Type B pancreatic cell (in vitro differentiated cells): ENCODE data around the gene IL22. TPM values are rescaled to one million over a fixed set of nuclear protein-coding genes. Genes with fewer than 3 reads are reported as not detected.

ENCODE experiments used
- DNase-seq: peaks from one replicate; pipeline ENCODE4 v3.0.0; 2021; ENCODE audit warnings: mixed read lengths; ENCODE audit not compliant: unreplicated experiment; ENCODE audit errors: extremely low spot score
- H3K27ac Mint-ChIP-seq: 2 replicates; pipeline ENCODE4 v1.8.0; 2021; ENCODE audit warnings: mild to moderate bottlenecking, mixed read lengths
- H3K27me3 Mint-ChIP-seq: 2 replicates; pipeline ENCODE4 v1.8.0; 2021; ENCODE audit warnings: mixed read lengths
- H3K36me3 Mint-ChIP-seq: 2 replicates; pipeline ENCODE4 v1.8.0; 2021; ENCODE audit warnings: mixed read lengths
- H3K4me1 Mint-ChIP-seq: one replicate; pipeline ENCODE4 v1.8.0; 2021; ENCODE audit warnings: mixed read lengths; ENCODE audit not compliant: unreplicated experiment
- H3K4me3 Mint-ChIP-seq: 2 replicates; pipeline ENCODE4 v1.8.0; 2021; ENCODE audit warnings: mild to moderate bottlenecking, mixed read lengths
- H3K9me3 Mint-ChIP-seq: 2 replicates; pipeline ENCODE4 v1.8.0; 2021; ENCODE audit warnings: mixed read lengths
- total RNA-seq: library from RNA; stranded (reverse); gene quantifications from 2 replicates; pipeline ENCODE4 v1.2.1, GENCODE V29; 2021; ENCODE audit warnings: low replicate concordance
- TF ChIP-seq, protein P1 (sequence below): fragments of 200-600 bp; sonication (generic); conservative IDR thresholded peaks from 2 replicates; pipeline ENCODE4 v1.5.0; 2021; ENCODE audit warnings: antibody characterized with exemption, mild to moderate bottlenecking

IL22 gene
- total RNA-seq, 1 donor from 2014 or later: not detected

DNA sequence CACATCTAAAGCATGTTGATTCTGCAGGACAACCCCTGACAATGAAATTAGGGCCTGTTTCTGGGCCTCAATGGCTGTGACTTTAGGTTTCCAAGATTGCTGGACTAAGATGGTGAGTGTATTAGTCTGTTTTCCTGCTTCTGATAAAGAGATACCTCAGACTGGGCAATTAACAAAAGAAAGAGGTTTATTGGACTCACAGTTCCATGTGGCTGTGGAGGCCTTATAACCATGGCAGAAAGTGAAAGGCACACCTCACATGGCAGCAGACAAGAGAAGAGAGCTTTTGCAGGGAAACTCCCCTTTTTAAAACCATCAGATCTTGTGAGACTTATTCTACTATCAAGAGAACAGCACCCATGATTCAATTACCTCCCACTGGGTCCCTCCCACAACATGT is 10.6 kb downstream of the IL22 start:
- Mint-ChIP-seq H3K9me3 (peaks cover 8% of the 10 kb centered on the region), H3K36me3 (no peaks in the 10 kb centered on the region), H3K27me3 (peaks cover 4% of the 10 kb centered on the region), H3K4me1 (peaks cover 36% of the 10 kb centered on the region), H3K27ac (no peak overlapping the region), H3K4me3 (no peak overlapping the region)
- DNase-seq: no peak
- TF ChIP-seq, protein P1, sequence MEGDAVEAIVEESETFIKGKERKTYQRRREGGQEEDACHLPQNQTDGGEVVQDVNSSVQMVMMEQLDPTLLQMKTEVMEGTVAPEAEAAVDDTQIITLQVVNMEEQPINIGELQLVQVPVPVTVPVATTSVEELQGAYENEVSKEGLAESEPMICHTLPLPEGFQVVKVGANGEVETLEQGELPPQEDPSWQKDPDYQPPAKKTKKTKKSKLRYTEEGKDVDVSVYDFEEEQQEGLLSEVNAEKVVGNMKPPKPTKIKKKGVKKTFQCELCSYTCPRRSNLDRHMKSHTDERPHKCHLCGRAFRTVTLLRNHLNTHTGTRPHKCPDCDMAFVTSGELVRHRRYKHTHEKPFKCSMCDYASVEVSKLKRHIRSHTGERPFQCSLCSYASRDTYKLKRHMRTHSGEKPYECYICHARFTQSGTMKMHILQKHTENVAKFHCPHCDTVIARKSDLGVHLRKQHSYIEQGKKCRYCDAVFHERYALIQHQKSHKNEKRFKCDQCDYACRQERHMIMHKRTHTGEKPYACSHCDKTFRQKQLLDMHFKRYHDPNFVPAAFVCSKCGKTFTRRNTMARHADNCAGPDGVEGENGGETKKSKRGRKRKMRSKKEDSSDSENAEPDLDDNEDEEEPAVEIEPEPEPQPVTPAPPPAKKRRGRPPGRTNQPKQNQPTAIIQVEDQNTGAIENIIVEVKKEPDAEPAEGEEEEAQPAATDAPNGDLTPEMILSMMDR: no peak

DNA sequence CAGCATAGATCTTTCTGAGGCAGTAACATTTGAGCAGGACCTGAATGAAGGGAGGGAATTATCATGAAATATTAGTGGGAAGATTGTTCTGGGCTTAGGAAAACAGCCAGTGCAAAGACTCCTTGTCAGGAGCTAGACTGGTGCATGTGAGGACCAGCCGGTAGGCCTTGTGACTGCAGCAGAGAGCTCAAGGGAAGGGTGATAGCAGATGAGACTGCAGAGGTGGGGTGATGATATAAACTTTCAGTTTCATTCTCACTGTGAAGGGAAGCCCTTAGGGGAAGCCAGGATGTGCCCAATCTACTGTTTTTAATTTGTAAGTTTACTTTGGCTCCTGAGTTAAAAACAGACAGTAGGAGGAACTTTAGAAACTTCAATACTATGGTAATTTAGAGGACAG is 12.4 kb downstream of the IL22 start:
- no peaks in the 10 kb centered on the region for H3K36me3 Mint-ChIP-seq
- no peak for DNase-seq
- H3K9me3 Mint-ChIP-seq: peaks cover 4% of the 10 kb centered on the region
- peaks cover 31% of the 10 kb centered on the region for H3K4me1 Mint-ChIP-seq
- peaks cover 4% of the 10 kb centered on the region for H3K27me3 Mint-ChIP-seq
- H3K4me3 Mint-ChIP-seq: no peak overlapping the region
- peak overlapping the region; percentile 75 for H3K27ac Mint-ChIP-seq
- TF ChIP-seq, protein P1: no peak

DNA sequence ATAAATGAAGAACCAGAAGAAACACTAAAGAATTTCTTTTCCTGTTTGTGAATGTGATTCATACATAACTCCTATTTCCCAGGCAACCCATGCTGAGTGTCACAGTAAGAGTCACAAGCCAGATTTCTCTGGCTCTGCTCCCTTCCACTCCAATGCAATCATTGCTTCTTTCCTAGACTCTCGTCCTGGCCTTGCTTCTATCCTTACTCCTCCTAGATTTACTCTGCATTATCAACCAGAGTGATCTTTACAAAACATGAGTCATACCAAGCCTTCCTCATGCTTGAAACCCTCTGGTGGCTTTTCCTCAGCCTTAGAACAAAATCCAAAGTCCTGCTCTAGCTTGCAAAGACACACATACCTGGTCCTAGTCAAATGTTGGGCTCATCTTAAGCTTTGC is 13.3 kb downstream of the IL22 start:
- H3K27me3 Mint-ChIP-seq: peaks cover 4% of the 10 kb centered on the region
- H3K9me3 Mint-ChIP-seq: peaks cover 4% of the 10 kb centered on the region
- H3K4me1 Mint-ChIP-seq: peaks cover 27% of the 10 kb centered on the region
- H3K4me3 Mint-ChIP-seq: no peak overlapping the region
- TF ChIP-seq, protein P1: no peak
- H3K36me3 Mint-ChIP-seq: no peaks in the 10 kb centered on the region
- no peak overlapping the region for H3K27ac Mint-ChIP-seq
- no peak for DNase-seq

DNA sequence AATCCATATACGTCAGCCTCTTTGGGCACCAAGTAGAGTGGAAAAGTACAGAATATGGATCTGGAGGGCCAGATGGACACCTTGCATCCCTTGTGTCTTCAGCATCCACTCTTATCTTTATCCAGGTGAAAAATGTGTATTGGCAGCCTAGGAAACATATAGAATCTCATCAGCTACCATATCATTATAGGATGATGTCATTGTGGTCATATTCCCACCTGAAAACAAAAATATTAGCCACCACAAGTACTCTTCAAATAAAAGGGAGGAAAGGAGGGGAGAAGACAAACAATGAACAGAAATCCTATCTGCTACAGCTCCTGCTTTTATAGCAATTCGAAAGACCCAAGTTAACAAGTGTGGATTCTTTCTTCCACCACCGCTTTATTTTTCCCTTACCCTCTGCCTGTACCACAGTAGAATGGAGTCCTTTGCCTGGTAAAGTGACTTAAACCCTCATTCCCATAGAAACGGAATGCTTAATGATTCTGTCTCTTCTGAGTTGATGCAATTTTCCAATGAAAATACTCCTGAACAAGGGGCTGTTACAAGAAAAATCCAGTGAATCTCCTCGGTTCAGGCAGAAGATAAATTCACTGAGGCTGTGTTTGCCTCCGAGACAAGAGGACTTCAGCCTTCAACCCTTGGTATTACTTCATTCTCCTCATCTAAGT is 14.0 kb downstream of the IL22 start:
- TF ChIP-seq, protein P1: no peak
- no peak overlapping the region for H3K27ac Mint-ChIP-seq
- H3K4me3 Mint-ChIP-seq: no peak overlapping the region
- H3K9me3 Mint-ChIP-seq: peaks cover 4% of the 10 kb centered on the region
- H3K36me3 Mint-ChIP-seq: no peaks in the 10 kb centered on the region
- H3K4me1 Mint-ChIP-seq: peaks cover 23% of the 10 kb centered on the region
- no peak for DNase-seq
- H3K27me3 Mint-ChIP-seq: peaks cover 4% of the 10 kb centered on the region

DNA sequence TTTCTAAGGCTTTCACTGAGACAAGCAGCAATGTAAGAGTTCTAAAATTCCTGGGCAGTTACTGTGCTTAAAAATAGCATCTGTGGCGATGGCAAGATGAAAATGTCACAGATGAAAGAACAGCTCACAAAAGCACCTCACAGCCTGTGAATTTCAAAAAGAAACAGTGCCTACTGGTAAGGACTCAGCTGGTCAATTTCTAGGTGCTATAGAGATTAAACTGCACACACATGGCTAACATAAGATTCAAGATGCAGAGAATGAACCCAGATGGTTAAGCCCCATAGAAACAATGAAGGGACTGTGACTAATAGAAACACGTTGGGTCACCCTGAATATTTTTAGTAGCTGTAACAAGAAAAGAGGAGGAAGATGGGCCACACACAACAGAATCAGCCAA is 15.8 kb downstream of the IL22 start:
- peaks cover 12% of the 10 kb centered on the region for H3K27me3 Mint-ChIP-seq
- peaks cover 4% of the 10 kb centered on the region for H3K9me3 Mint-ChIP-seq
- no peak overlapping the region for H3K27ac Mint-ChIP-seq
- no peaks in the 10 kb centered on the region for H3K36me3 Mint-ChIP-seq
- no peak overlapping the region for H3K4me3 Mint-ChIP-seq
- no peak for DNase-seq
- peaks cover 19% of the 10 kb centered on the region for H3K4me1 Mint-ChIP-seq
- TF ChIP-seq, protein P1: no peak
